Measurements from ENCODE around the gene ZNF496. TPM values are rescaled to one million over a fixed set of nuclear protein-coding genes. Genes with fewer than 3 reads are reported as not detected.
"Not testable (repeated sequence)": the region's sequence is repeated elsewhere in the genome, so short reads cannot be mapped to it uniquely, and the experiment has no call there.

The ZNF496 gene
- total RNA-seq, 2 donors from 2014 or later: 11.7 to 15.6 TPM

DNA sequence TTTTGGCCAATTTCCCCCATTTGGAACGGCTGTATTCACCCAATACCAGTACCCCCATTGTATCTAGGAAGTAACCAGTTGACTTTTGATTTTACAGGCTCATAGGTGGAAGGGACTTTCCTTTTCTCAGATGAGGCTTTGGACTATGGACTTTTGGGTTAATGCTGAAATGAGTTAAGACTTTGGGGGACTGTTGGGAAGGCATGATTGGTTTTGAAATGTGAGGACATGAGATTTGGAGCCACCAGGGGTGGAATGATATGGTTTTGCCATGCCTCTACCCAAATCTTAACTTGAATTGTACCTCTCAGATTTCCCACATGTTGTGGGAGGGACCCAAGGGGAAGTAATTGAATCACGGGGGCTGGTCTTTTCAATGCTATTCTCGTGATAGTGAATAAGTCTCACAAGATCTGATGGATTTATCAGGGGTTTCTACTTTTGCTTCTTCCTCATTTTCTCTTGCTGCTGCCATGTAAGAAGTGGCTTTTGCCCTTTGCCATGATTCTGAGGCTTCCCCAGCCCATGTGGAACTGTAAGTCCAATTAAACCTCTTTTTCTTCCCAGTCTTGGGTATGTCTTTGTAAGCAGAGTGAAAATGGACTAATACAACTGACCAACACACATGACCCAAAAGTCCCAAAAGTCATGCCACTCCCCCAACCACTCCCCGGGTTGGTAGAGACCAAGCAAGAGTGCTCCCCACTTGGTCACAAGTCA is 35.4 kb upstream of the ZNF496 start:
- no peak overlapping the region for H3K27ac ChIP-seq
- H3K4me3 ChIP-seq: no peak overlapping the region
- no peaks in the 10 kb centered on the region for H3K4me1 ChIP-seq
- DNase-seq: no peak
- no peaks in the 10 kb centered on the region for H3K36me3 ChIP-seq
- TF ChIP-seq, protein P1, sequence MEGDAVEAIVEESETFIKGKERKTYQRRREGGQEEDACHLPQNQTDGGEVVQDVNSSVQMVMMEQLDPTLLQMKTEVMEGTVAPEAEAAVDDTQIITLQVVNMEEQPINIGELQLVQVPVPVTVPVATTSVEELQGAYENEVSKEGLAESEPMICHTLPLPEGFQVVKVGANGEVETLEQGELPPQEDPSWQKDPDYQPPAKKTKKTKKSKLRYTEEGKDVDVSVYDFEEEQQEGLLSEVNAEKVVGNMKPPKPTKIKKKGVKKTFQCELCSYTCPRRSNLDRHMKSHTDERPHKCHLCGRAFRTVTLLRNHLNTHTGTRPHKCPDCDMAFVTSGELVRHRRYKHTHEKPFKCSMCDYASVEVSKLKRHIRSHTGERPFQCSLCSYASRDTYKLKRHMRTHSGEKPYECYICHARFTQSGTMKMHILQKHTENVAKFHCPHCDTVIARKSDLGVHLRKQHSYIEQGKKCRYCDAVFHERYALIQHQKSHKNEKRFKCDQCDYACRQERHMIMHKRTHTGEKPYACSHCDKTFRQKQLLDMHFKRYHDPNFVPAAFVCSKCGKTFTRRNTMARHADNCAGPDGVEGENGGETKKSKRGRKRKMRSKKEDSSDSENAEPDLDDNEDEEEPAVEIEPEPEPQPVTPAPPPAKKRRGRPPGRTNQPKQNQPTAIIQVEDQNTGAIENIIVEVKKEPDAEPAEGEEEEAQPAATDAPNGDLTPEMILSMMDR (IDR thresholded peaks at IDR 0.05): no peak
- H3K9ac ChIP-seq (ENCODE audit: low read depth in 2 of 2, low read length in 2 of 2): no peak overlapping the region
- no peaks in the 10 kb centered on the region for H3K27me3 ChIP-seq
- H3K9me3 ChIP-seq: no peaks in the 10 kb centered on the region
- intact Hi-C loops (cut with DNase I): no loop called here

DNA sequence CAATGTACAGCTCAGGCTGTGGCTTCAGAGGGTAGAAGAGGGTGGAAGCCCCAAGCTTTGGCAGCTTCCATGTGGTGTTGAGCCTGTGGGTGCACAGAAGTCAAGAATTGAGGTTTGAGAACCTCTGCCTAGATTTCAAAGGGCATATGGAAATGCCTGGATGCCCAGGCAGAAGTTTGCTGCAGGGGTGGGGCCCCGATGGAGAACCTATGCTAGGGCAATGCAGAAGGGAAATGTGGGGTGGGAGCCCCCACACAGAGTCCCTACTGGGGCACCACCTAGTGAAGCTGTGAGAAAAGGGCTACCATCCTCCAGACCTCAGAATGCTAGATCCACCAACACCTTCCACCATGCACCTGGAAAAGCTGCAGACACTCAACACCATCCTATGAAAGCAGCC is 34.7 kb upstream of the ZNF496 start:
- H3K4me3 ChIP-seq; H3K9me3 ChIP-seq; H3K27me3 ChIP-seq; DNase-seq; H3K27ac ChIP-seq; H3K4me1 ChIP-seq; H3K36me3 ChIP-seq; intact Hi-C loops (cut with DNase I); H3K9ac ChIP-seq (ENCODE audit: low read depth in 2 of 2, low read length in 2 of 2): not testable (repeated sequence)

- Histone ChIP-seq H3K27me3 (no peaks in the 10 kb centered on the region), H3K27ac (no peak overlapping the region), H3K9ac (ENCODE audit: low read depth in 2 of 2, low read length in 2 of 2) (no peak overlapping the region), H3K9me3 (no peaks in the 10 kb centered on the region), H3K4me1 (no peaks in the 10 kb centered on the region), H3K4me3 (no peak overlapping the region), H3K36me3 (no peaks in the 10 kb centered on the region)
- DNase-seq: no peak
- intact Hi-C loops (cut with DNase I): no loop called here
- TF ChIP-seq, protein P1 (IDR thresholded peaks at IDR 0.05): no peak
These were observed 33.4 kb upstream of the ZNF496 start for GRCh38 chr1:247365023-247365422.

DNA sequence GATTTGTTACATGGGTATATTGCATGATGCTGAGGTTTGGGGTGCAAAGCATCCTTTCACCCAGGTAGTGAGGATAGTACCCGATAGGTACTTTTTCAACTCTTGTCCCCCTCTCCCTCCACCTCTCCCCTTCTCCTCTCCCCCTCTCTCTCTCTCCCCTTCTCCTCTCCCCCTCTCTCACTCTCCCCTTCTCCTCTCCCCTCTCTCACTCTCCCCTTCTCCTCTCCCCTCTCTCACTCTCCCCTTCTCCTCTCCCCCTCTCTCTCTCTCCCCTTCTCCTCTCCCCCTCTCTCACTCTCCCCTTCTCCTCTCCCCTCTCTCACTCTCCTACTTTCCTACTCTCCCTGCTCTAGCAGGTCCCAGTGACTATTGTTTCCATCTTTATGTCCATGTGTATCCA is 31.3 kb upstream of the ZNF496 start:
- H3K4me1 ChIP-seq; H3K4me3 ChIP-seq; intact Hi-C loops (cut with DNase I); H3K36me3 ChIP-seq; DNase-seq; H3K9me3 ChIP-seq; H3K9ac ChIP-seq (ENCODE audit: low read depth in 2 of 2, low read length in 2 of 2); H3K27me3 ChIP-seq; H3K27ac ChIP-seq: not testable (repeated sequence)

- Histone ChIP-seq H3K27me3 (no peaks in the 10 kb centered on the region), H3K27ac (no peak overlapping the region), H3K9me3 (no peaks in the 10 kb centered on the region), H3K9ac (ENCODE audit: low read depth in 2 of 2, low read length in 2 of 2) (no peak overlapping the region), H3K36me3 (no peaks in the 10 kb centered on the region), H3K4me3 (no peak overlapping the region), H3K4me1 (no peaks in the 10 kb centered on the region)
- intact Hi-C loops (cut with DNase I): no loop called here
- DNase-seq: no peak
- TF ChIP-seq, protein P1 (IDR thresholded peaks at IDR 0.05): no peak
These were observed 30.5 kb upstream of the ZNF496 start for GRCh38 chr1:247362153-247362552.

DNA sequence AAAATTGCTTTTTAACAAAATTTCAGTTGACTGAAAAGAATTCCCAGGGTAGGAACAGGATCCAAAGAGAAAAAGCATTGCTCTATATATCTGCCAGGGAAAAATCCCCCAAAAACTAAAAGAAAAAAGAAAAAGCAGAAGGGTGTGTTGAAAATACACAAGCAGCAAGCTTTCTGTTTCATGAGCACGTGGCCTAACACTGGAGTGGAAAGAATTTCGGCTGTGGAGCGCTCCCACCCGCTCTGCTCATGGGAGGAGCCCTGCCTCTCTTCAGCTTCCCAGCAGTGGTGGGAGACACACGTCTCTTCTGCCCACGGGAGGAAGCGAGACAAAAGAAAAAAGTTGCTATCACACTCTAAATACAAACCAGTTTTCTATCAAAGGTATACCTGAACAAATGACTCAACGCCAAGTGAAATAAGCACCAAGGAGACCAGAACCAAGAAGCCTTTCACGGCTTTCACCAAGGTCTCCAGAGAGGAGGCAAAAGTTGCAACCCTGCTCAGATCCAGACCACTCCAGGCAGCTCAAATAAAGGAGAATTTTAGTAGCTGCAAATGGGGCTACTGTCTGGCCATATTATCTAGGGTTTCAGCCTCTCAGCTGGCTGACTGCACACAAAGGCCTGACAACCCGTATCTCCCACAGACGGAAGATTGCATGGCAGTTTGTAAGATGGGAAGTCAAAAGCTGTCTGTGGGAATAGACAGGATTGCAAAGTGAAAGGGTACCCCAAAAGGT is 29.5 kb upstream of the ZNF496 start:
- H3K27me3 ChIP-seq: no peaks in the 10 kb centered on the region
- H3K9ac ChIP-seq (ENCODE audit: low read depth in 2 of 2, low read length in 2 of 2): no peak overlapping the region
- TF ChIP-seq, protein P1 (IDR thresholded peaks at IDR 0.05): no peak
- peak; percentile 29 for DNase-seq
- H3K27ac ChIP-seq: peak overlapping the region; percentile 39
- intact Hi-C loops (cut with DNase I): no loop called here
- H3K9me3 ChIP-seq: no peaks in the 10 kb centered on the region
- H3K36me3 ChIP-seq: no peaks in the 10 kb centered on the region
- no peaks in the 10 kb centered on the region for H3K4me1 ChIP-seq
- no peak overlapping the region for H3K4me3 ChIP-seq
